CD4-positive, alpha-beta T cell (primary cell): ENCODE data around the gene RNU6-1. TPM values are rescaled to one million over a fixed set of nuclear protein-coding genes. Genes with fewer than 3 reads are reported as not detected.

Experiments used
- ATAC-seq: fragments of 200-7000 bp; cut with Tn5 transposase; one replicate; pipeline ENCODE4 v1.10.0; 2022; ENCODE audit warnings: mild to moderate bottlenecking; ENCODE audit not compliant: poor library complexity
- CTCF ChIA-PET: fragments of 350-600 bp; sonication (Branson Sonifier 250); formaldehyde crosslinking; loops from one replicate; lab custom pipeline; 2021; ENCODE audit warnings: antibody characterized with exemption, inconsistent platforms; lab: Charles Lee
- POLR2A ChIA-PET: fragments of 350-600 bp; sonication (Branson Sonifier 250); formaldehyde crosslinking; loops from one replicate; lab custom pipeline; 2021; ENCODE audit warnings: antibody characterized with exemption, inconsistent platforms; lab: Charles Lee
- DNase-seq, 14 experiments: peaks; one replicate each; pipeline ENCODE4 v3.0.0-alpha.2; 2013 to 2020; ENCODE audit warnings: mixed read lengths in 2 of 14
- H3K27ac ChIP-seq, 2 donors: one replicate each; pipeline versions ENCODE4 v1.5.1 to v1.7.0; 2013; ENCODE audit warnings: low read length in 2 of 2, low read depth in 1 of 2, mild to moderate bottlenecking in 1 of 2
- H3K27me3 ChIP-seq, 2 experiments: 1 replicate in 1 of 2; 2 replicates in 1 of 2; pipeline versions ENCODE4 v1.6.1 to v1.7.0; 2013; ENCODE audit warnings: low read length in 2 of 2, control low read depth in 1 of 2, mild to moderate bottlenecking in 1 of 2, moderate library complexity in 1 of 2; ENCODE audit not compliant: insufficient read depth in 2 of 2, control insufficient read depth in 1 of 2
- H3K36me3 ChIP-seq: one replicate; pipeline ENCODE4 v1.6.1; 2013; ENCODE audit warnings: low read length, control low read depth; ENCODE audit not compliant: insufficient read depth
- H3K4me1 ChIP-seq: one replicate; pipeline ENCODE4 v1.6.1; 2013; ENCODE audit warnings: low read length, control low read depth; ENCODE audit not compliant: insufficient read depth
- H3K4me3 ChIP-seq: one replicate; pipeline ENCODE4 v1.5.1; 2013; ENCODE audit warnings: mild to moderate bottlenecking, low read length, moderate library complexity
- H3K9me3 ChIP-seq, 2 experiments: 1 replicate in 1 of 2; 2 replicates in 1 of 2; pipeline versions ENCODE4 v1.6.1 to v1.7.0; 2013; ENCODE audit warnings: low read length in 2 of 2, mild to moderate bottlenecking in 2 of 2, control low read depth in 1 of 2, moderate library complexity in 1 of 2; ENCODE audit not compliant: control insufficient read depth in 1 of 2, insufficient read depth in 1 of 2
- H3K27ac Mint-ChIP-seq: one replicate; pipeline ENCODE4 v1.8.0; 2020; ENCODE audit warnings: mixed read lengths
- H3K27me3 Mint-ChIP-seq: one replicate; pipeline ENCODE4 v1.8.0; 2021; ENCODE audit warnings: mixed read lengths
- H3K36me3 Mint-ChIP-seq: one replicate; pipeline ENCODE4 v1.8.0; 2021; ENCODE audit warnings: low read depth, mixed read lengths
- H3K4me1 Mint-ChIP-seq: one replicate; pipeline ENCODE4 v1.8.0; 2021; ENCODE audit warnings: low read depth, mixed read lengths
- H3K4me3 Mint-ChIP-seq: one replicate; pipeline ENCODE4 v1.8.0; 2020; ENCODE audit warnings: mild to moderate bottlenecking, mixed read lengths
- H3K9me3 Mint-ChIP-seq: one replicate; pipeline ENCODE4 v1.8.0; 2020; ENCODE audit warnings: mixed read lengths
- intact Hi-C, 2 experiments: fragments of 100-400 bp; cut with DNase I in 1 of 2; cut with micrococcal nuclease in 1 of 2; formaldehyde crosslinking; loops; one replicate each; pipeline versions ENCODE4 v1.15.1 to v1.9.0; 2023 to 2025; cut with DNase I, micrococcal nuclease
- total RNA-seq, 174 experiments: library from RNA in 2 of 174; stranded (reverse) in 2 of 174; gene quantifications; one replicate each; pipeline ENCODE4 v1.2.3 and lab custom pipeline; 2021 to 2026
- TF ChIP-seq, protein P1 (sequence below): fragments of 200-600 bp; IDR thresholded peaks from one replicate; pipeline ENCODE4 v1.8.0; 2022; ENCODE audit warnings: antibody characterized with exemption, mild to moderate bottlenecking

RNU6-1 gene
- total RNA-seq, 2 experiments from 2014 or later, result not detected

DNA sequence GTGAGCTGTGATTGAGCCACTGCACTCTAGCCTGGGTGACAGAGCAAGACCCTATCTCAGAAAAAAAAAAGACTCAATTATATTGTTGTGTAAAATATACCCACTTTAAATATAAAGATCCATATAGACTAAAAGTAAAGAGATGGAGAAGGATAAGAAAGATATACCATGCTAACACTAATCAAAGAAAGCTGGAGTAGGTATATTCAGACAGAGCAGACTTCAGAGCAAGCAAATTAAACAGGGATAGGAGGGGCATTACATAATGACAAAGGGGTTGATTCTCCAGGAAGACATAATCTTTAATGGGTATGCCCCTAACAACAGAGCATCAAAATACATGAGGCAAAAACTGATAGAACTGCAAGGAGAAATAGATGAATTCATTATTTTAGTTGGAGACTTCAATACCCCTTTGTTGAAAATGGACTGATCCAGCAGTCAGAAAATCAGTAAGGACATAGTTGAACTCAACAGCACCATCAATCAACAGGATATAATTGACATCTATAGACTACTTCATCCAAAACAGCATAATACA, 31.1 kb upstream of the RNU6-1 start:
- Mint-ChIP-seq H3K4me3 (no peak overlapping the region), H3K27me3 (peaks cover 22% of the 10 kb centered on the region), H3K9me3 (peaks cover 15% of the 10 kb centered on the region), H3K27ac (no peak overlapping the region), H3K36me3 (no peaks in the 10 kb centered on the region), H3K4me1 (no peaks in the 10 kb centered on the region)
- H3K27ac ChIP-seq, result no peak overlapping the region
- ChIA-PET CTCF (no interaction called here), POLR2A (no interaction called here)
- intact Hi-C loops, result no loop called here
- no peak overlapping the region for H3K4me3 ChIP-seq
- DNase-seq (no peak), ATAC-seq (no peak)
- peaks cover 0 to 6% of the 10 kb centered on the region in 2 experiments for H3K27me3 ChIP-seq
- H3K36me3 ChIP-seq, result no peaks in the 10 kb centered on the region
- no peaks in the 10 kb centered on the region for H3K4me1 ChIP-seq
- TF ChIP-seq, protein P1, sequence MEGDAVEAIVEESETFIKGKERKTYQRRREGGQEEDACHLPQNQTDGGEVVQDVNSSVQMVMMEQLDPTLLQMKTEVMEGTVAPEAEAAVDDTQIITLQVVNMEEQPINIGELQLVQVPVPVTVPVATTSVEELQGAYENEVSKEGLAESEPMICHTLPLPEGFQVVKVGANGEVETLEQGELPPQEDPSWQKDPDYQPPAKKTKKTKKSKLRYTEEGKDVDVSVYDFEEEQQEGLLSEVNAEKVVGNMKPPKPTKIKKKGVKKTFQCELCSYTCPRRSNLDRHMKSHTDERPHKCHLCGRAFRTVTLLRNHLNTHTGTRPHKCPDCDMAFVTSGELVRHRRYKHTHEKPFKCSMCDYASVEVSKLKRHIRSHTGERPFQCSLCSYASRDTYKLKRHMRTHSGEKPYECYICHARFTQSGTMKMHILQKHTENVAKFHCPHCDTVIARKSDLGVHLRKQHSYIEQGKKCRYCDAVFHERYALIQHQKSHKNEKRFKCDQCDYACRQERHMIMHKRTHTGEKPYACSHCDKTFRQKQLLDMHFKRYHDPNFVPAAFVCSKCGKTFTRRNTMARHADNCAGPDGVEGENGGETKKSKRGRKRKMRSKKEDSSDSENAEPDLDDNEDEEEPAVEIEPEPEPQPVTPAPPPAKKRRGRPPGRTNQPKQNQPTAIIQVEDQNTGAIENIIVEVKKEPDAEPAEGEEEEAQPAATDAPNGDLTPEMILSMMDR, result no peak
- H3K9me3 ChIP-seq, result peaks cover 7 to 12% of the 10 kb centered on the region in 2 experiments

DNA sequence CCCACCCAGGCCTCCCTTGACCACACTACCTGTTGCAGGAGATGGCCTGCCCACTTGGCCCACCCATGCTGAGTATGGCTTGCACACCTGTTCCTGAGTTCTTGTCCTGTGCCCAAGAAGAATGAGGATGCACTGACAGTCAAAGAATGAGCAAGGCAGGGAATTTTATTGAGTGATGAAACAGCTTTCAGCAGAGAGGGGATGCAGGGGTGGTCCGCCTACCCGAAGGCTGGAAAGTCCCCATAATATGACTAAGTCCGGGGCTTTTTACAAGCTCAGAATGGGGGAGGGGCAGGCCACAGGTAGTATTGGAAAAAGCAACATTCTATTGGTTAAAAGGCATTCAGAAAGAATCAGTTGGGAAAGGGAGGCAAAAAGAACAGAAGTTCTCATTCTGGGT, 29.9 kb upstream of the RNU6-1 start:
- Mint-ChIP-seq H3K4me3 (no peak overlapping the region), H3K27me3 (peaks cover 22% of the 10 kb centered on the region)
- CTCF ChIA-PET, result no interaction called here

DNA sequence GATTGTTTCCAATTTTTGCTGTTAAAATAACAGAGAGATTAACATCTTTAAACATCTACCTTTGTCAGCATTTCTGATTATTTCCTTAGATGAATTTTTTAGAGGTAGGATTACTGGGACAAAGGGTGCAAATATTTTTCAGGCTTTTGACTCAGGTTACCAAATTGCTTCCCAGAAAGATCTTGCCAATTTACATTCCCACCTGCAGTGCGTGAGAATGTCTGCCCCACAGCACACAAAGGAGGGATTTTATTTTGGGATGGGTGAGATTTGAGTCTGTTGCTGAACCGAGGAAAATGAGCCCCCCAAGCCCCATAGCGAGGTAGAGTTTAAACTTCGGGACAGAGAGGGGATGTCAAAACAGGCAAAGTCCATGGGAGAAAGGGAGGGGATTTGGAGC, 25.9 kb upstream of the RNU6-1 start:
- Histone ChIP-seq H3K36me3 (no peaks in the 10 kb centered on the region), H3K27me3 (no peaks in the 10 kb centered on the region), H3K4me3 (no peak overlapping the region), H3K4me1 (peaks cover 10% of the 10 kb centered on the region), H3K27ac (no peak overlapping the region), H3K9me3 (peaks cover 0 to 7% of the 10 kb centered on the region in 2 experiments)
- no peaks in the 10 kb centered on the region for H3K36me3 Mint-ChIP-seq
- no peak overlapping the region for H3K4me3 Mint-ChIP-seq
- TF ChIP-seq, protein P1, result no peak
- no peak overlapping the region for H3K27ac Mint-ChIP-seq
- intact Hi-C loops, result no loop called here
- CTCF ChIA-PET, result no interaction called here
- no peak for ATAC-seq
- DNase-seq, result no peak
- no peaks in the 10 kb centered on the region for H3K4me1 Mint-ChIP-seq
- POLR2A ChIA-PET, result no interaction called here
- peaks cover 15% of the 10 kb centered on the region for H3K27me3 Mint-ChIP-seq
- H3K9me3 Mint-ChIP-seq, result no peaks in the 10 kb centered on the region

More for the DNA sequence above, 29.9 kb upstream of the RNU6-1 start:
- DNase-seq (no peak), ATAC-seq (no peak)
- no peak overlapping the region for H3K27ac ChIP-seq
- Mint-ChIP-seq H3K27ac (no peak overlapping the region), H3K36me3 (no peaks in the 10 kb centered on the region), H3K4me1 (no peaks in the 10 kb centered on the region), H3K9me3 (peaks cover 15% of the 10 kb centered on the region)
- no peak overlapping the region for H3K4me3 ChIP-seq
- no peaks in the 10 kb centered on the region for H3K4me1 ChIP-seq
- no peaks in the 10 kb centered on the region for H3K36me3 ChIP-seq
- H3K9me3 ChIP-seq, result peaks cover 7 to 12% of the 10 kb centered on the region in 2 experiments
- TF ChIP-seq, protein P1, result no peak
- intact Hi-C loops, result no loop called here
- POLR2A ChIA-PET, result no interaction called here
- peaks cover 0 to 6% of the 10 kb centered on the region in 2 experiments for H3K27me3 ChIP-seq
